Measurements from ENCODE around the gene PSD2. TPM values are rescaled to one million over a fixed set of nuclear protein-coding genes. Genes with fewer than 3 reads are reported as not detected.

PSD2 gene
- total RNA-seq, 2 experiments from 2014 or later = not detected

DNA sequence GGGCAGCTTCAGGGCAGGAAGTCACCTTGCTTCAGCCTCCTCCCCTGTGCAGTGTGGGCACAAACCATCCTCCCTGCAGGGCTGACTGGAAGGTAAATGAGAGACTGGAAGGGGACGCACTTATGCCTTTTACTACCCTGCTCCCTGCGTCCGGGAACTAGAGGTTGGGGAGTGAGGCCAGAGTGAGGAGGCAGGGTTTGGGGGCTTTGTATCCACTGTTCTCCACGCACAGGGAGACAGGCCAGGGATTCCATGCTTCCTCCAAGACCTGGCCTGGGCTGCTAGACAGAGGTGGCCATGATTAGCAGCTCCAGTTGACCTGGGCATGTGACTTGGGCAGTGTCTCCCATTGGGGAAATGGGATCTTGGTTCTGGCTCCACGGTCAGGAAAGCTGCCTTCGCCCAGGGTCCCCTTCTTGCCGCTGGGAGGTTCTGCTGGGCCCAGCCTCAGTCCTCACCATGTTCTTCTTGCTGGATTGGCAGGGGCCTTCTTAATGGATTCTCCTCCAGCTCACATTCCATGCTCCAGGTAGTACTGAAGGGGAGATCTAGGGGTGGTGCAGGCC is 37.0 kb upstream of the PSD2 start:
- H3K36me3 Mint-ChIP-seq (ENCODE audit: low read depth) = no peaks in the 10 kb centered on the region
- POLR2A ChIA-PET = no interaction called here
- H3K27me3 Mint-ChIP-seq = peaks cover 62% of the 10 kb centered on the region
- no peak for DNase-seq
- CTCF ChIA-PET = interaction anchor here (0.6 to 1.5 kb wide), 2 partner anchors 8 to 22 kb away, joined by 3 to 5 read pairs; no protein-coding TSS in a partner anchor
- H3K4me1 Mint-ChIP-seq = peaks cover 6% of the 10 kb centered on the region
- no peaks in the 10 kb centered on the region for H3K9me3 Mint-ChIP-seq
- H3K27ac Mint-ChIP-seq = no peak overlapping the region
- H3K4me3 Mint-ChIP-seq = no peak overlapping the region

GRCh38 chr5:139759219-139759721 is 36.3 kb upstream of the PSD2 start:
- Mint-ChIP-seq H3K4me3 (no peak overlapping the region), H3K36me3 (ENCODE audit: low read depth) (no peaks in the 10 kb centered on the region), H3K27ac (no peak overlapping the region), H3K4me1 (peaks cover 6% of the 10 kb centered on the region), H3K27me3 (peaks cover 68% of the 10 kb centered on the region), H3K9me3 (no peaks in the 10 kb centered on the region)
- DNase-seq = no peak
- ChIA-PET POLR2A (no interaction called here), CTCF (interaction anchor here (1.5 kb wide), 1 partner anchor 22 kb away, joined by 3 read pairs; no protein-coding TSS in a partner anchor)

DNA sequence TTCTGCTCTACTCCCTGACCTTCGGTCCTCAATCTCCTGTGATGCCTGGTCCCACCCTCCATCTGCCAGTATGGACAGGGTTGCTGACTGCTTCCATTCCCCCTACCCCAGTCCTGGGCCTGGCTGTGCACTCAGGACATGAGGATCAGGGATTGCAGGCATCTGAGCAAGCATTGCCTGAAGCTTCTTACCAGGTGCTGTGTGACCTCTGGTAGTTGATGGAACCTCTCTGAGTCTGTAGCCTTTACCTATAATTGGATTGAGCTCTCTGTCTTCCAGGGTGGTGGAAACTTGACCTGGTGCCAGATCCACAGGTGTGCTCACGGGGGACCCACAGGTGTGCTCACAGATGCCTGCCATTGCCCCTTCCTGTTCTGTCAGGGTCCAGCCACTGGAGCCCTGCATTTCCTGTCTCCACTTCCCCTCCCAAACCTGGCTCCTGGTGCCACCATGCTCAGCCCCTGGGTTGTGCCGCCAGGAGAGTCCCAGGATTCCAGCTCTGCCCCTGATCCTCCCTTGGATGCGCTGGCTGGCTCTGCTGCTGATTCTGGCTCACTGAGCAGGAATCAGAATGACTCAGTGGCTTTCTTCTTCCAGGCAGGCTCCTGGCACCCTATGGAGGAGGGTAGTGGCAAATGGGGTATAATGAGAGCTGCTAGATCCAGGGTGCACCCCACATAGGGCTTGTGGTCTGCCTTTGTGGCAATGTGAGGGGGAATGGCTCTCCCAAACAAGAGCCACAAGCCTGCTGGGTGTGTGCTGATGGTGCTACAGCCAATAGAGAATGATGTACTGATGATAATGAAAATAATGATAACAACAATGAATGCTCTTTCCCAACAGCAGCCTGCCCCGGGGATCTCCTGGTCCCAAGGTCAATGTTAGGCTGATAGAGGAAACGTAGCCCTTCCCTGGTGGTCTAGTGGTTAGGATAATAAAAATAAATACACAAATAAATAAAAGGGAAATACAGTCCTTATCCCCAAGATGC is 35.2 kb upstream of the PSD2 start:
- H3K4me1 Mint-ChIP-seq = peaks cover 8% of the 10 kb centered on the region
- CTCF ChIA-PET = no interaction called here
- no peak for DNase-seq
- no peaks in the 10 kb centered on the region for H3K9me3 Mint-ChIP-seq
- H3K4me3 Mint-ChIP-seq = no peak overlapping the region
- POLR2A ChIA-PET = no interaction called here
- no peak overlapping the region for H3K27ac Mint-ChIP-seq
- no peaks in the 10 kb centered on the region for H3K36me3 Mint-ChIP-seq (ENCODE audit: low read depth)
- H3K27me3 Mint-ChIP-seq = peaks cover 68% of the 10 kb centered on the region

DNA sequence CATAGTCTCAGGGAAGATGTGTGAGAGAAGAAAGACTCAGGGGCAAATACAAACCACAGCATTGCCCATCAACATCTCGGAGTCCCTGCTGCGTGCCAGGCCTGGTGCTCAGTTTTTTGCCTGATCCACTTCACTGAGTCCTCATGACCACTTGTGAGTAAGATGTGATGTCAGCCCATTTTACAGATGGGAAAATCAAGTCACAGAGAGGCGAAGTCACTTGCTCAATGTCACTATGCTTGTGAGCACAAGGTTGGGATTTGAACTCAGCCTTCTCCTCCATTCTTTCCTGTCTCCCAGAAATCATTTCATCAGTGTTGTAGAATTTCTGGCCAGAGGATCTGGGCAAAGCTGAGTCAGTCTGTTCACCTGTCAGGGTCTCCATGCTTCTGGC is 34.6 kb upstream of the PSD2 start:
- Mint-ChIP-seq H3K36me3 (ENCODE audit: low read depth) (no peaks in the 10 kb centered on the region), H3K27ac (no peak overlapping the region), H3K27me3 (peaks cover 65% of the 10 kb centered on the region), H3K9me3 (no peaks in the 10 kb centered on the region), H3K4me3 (no peak overlapping the region), H3K4me1 (peaks cover 9% of the 10 kb centered on the region)
- CTCF ChIA-PET = interaction anchor here (1.0 kb wide), 1 partner anchor 14 kb away, joined by 3 read pairs; no protein-coding TSS in a partner anchor
- POLR2A ChIA-PET = no interaction called here
- DNase-seq = no peak

GRCh38 chr5:139761501-139761900 is 34.1 kb upstream of the PSD2 start:
- peaks cover 62% of the 10 kb centered on the region for H3K27me3 Mint-ChIP-seq
- no peak overlapping the region for H3K4me3 Mint-ChIP-seq
- H3K9me3 Mint-ChIP-seq = no peaks in the 10 kb centered on the region
- H3K36me3 Mint-ChIP-seq (ENCODE audit: low read depth) = no peaks in the 10 kb centered on the region
- ChIA-PET CTCF (interaction anchor here (0.6 to 1.0 kb wide), 2 partner anchors 13 kb away, joined by 3 read pairs; no protein-coding TSS in a partner anchor), POLR2A (no interaction called here)
- peaks cover 9% of the 10 kb centered on the region for H3K4me1 Mint-ChIP-seq
- DNase-seq = no peak
- H3K27ac Mint-ChIP-seq = no peak overlapping the region

- no peak for DNase-seq
- POLR2A ChIA-PET = no interaction called here
- CTCF ChIA-PET = interaction anchor here (1.1 to 1.6 kb wide), 2 partner anchors 129 to 130 kb away, joined by 3 to 5 read pairs; no protein-coding TSS in a partner anchor
- Mint-ChIP-seq H3K27me3 (peaks cover 51% of the 10 kb centered on the region), H3K27ac (no peak overlapping the region), H3K4me1 (peaks cover 9% of the 10 kb centered on the region), H3K36me3 (ENCODE audit: low read depth) (no peaks in the 10 kb centered on the region), H3K4me3 (no peak overlapping the region), H3K9me3 (no peaks in the 10 kb centered on the region)
Observed at GRCh38 chr5:139762615-139763170, 32.9 kb upstream of the PSD2 start.

- Mint-ChIP-seq H3K4me1 (peaks cover 9% of the 10 kb centered on the region), H3K27ac (no peak overlapping the region), H3K4me3 (no peak overlapping the region), H3K36me3 (ENCODE audit: low read depth) (no peaks in the 10 kb centered on the region), H3K9me3 (no peaks in the 10 kb centered on the region), H3K27me3 (peaks cover 44% of the 10 kb centered on the region)
- ChIA-PET POLR2A (no interaction called here), CTCF (interaction anchor here (0.5 to 1.6 kb wide), 7 partner anchors 10 to 245 kb away, joined by 3 to 7 read pairs (median 3); no protein-coding TSS in a partner anchor)
- no peak for DNase-seq
Observed at GRCh38 chr5:139763280-139763929, 32.2 kb upstream of the PSD2 start.

GRCh38 chr5:139763930-139764791 is 31.4 kb upstream of the PSD2 start:
- DNase-seq = no peak
- Mint-ChIP-seq H3K36me3 (ENCODE audit: low read depth) (no peaks in the 10 kb centered on the region), H3K9me3 (no peaks in the 10 kb centered on the region), H3K4me3 (no peak overlapping the region), H3K27ac (no peak overlapping the region), H3K27me3 (peaks cover 41% of the 10 kb centered on the region), H3K4me1 (peaks cover 9% of the 10 kb centered on the region)
- ChIA-PET CTCF (interaction anchor here (0.5 to 3.5 kb wide), 8 partner anchors 11 to 244 kb away, joined by 3 to 19 read pairs (median 3); no protein-coding TSS in a partner anchor), POLR2A (no interaction called here)

DNA sequence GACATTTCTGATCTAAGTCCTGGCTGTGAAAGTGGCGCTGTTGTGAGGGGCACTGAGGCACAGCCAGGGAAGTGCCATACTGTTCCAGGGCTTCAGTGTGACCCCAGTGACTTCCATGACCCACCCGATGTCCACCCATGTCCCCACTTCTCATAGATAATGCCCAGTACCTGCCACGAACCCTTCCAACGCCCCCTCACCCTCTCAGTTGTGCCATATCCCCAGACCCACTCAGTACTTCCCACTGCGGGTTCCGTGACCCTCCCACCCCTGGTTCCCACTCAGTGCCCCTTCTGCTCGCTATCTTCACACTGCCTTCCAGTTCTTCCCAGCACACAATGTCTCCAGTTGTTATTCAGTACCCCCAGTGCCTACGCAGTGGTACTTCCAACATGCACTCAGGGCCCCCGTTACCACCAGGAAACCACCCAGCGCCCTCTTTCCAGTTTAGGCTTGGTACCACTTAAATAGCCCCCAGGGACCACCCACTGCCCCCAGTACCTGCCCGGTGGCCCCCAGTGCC is 30.7 kb upstream of the PSD2 start:
- H3K4me3 Mint-ChIP-seq = peak overlapping the region; percentile 64
- no peaks in the 10 kb centered on the region for H3K36me3 Mint-ChIP-seq (ENCODE audit: low read depth)
- DNase-seq = no peak
- ChIA-PET CTCF (interaction anchor here (0.6 to 3.6 kb wide), 38 partner anchors 8 to 1509 kb away, joined by 3 to 49 read pairs (median 5); partner anchors contain the start of genes CD14 and CXXC5), POLR2A (interaction anchor here (0.6 to 1.5 kb wide), 5 partner anchors 98 to 246 kb away, joined by 3 to 4 read pairs (median 3); no protein-coding TSS in a partner anchor)
- no peak overlapping the region for H3K27ac Mint-ChIP-seq
- peaks cover 39% of the 10 kb centered on the region for H3K27me3 Mint-ChIP-seq
- peaks cover 9% of the 10 kb centered on the region for H3K4me1 Mint-ChIP-seq
- H3K9me3 Mint-ChIP-seq = no peaks in the 10 kb centered on the region

DNA sequence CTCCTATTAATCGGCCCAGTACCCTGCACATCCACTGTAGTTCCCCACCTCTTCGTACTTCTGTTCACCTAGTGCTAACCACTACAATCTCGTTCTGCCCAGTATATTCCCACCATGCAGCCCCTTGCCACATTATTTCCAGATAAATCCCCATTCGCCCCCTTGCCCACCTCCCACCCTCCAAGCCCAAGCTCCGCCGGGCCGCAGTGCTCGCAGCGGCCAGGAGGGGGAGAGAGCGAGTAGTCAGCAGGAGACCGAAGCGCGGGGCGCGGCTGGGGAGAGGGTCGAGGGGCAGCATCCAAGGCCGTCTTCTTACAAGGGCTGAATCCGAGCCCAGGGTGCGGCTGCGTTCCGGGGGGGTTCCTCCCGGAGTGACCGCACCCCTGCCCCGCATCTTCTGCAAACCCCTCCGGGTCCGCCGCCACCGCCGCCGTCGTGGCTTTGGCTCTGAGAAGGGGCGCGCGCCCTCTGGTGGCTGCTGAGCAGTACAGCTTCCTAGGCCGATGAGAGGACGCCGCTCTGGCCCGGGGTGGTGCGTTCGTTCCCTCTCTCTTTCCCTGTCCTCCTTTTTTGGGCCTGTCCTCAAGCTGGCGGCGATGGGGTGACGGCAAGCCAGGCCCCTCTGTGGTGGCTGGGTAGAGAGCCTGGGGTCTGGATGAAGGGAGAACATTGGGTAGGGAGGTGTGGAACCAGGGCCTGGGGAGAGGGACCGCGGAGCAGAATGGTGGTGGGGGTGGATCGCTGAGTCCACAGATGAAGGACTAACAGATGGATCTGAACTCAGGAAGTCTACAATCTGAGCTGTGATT is 30.0 kb upstream of the PSD2 start:
- H3K4me1 Mint-ChIP-seq = peaks cover 9% of the 10 kb centered on the region
- CTCF ChIA-PET = interaction anchor here (0.6 to 3.6 kb wide), 44 partner anchors 9 to 1510 kb away, joined by 3 to 49 read pairs (median 4); partner anchors contain the start of genes CD14 and CXXC5
- POLR2A ChIA-PET = interaction anchor here (0.6 to 1.5 kb wide), 5 partner anchors 99 to 247 kb away, joined by 3 to 4 read pairs (median 3); no protein-coding TSS in a partner anchor

DNA sequence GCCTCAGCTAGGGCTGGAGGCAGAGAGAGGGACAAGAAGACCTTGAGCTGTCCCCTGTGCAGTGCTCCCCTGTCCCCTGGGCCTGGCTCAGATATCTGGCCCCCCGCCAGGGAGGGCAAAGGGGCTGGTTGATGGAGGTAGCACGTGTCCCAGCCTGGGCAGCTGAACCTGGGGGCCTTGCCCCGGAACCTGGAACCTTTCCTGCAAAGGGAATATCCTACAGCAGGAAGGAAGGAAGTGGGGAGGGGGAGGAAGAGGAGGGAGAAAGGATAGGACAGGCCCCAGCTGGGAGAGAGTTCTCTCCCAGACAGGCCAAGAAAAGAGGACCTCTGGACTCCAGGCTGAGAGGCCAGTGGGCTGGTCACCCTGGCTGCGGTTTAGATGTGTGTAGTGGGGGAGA is 27.6 kb upstream of the PSD2 start:
- DNase-seq = no peak

More for the DNA sequence above, 30.0 kb upstream of the PSD2 start:
- peak overlapping the region; percentile 64 for H3K4me3 Mint-ChIP-seq
- peaks cover 38% of the 10 kb centered on the region for H3K27me3 Mint-ChIP-seq
- peak; percentile 83 for DNase-seq
- no peaks in the 10 kb centered on the region for H3K36me3 Mint-ChIP-seq (ENCODE audit: low read depth)
- H3K9me3 Mint-ChIP-seq = no peaks in the 10 kb centered on the region
- H3K27ac Mint-ChIP-seq = no peak overlapping the region

More for the DNA sequence above, 27.6 kb upstream of the PSD2 start:
- Mint-ChIP-seq H3K4me3 (no peak overlapping the region), H3K27ac (no peak overlapping the region), H3K36me3 (ENCODE audit: low read depth) (no peaks in the 10 kb centered on the region), H3K4me1 (peaks cover 9% of the 10 kb centered on the region), H3K27me3 (peaks cover 26% of the 10 kb centered on the region), H3K9me3 (no peaks in the 10 kb centered on the region)
- POLR2A ChIA-PET = no interaction called here
- CTCF ChIA-PET = interaction anchor here (1.1 to 3.6 kb wide), 4 partner anchors 8 to 201 kb away, joined by 4 to 49 read pairs (median 28); no protein-coding TSS in a partner anchor

All from activated CD4-positive, alpha-beta memory T cell treated with anti-CD3 and anti-CD28 coated beads, Interleukin-2, amount 10 ng/mL, durations not matched to agents 7 days and 5 days (primary cell).